GM12878 (cell line): ENCODE measurements around the gene SOX9.
"Not testable (repeated sequence)": the region's sequence is repeated elsewhere in the genome, so short reads cannot be mapped to it uniquely, and the experiment has no call there.

ENCODE experiments used
- CEBPB ChIP-seq, 2 experiments: fragments of 150-350 bp in 1 of 2; IDR thresholded peaks; 2 replicates each; pipeline ENCODE4 v1.6.1; 2012 to 2014; ENCODE audit warnings: low read depth in 2 of 2, low read length in 2 of 2, borderline replicate concordance in 1 of 2, inconsistent platforms in 1 of 2
- MTA3 ChIP-seq: IDR thresholded peaks from 2 replicates; pipeline ENCODE4 v1.6.1; 2012; ENCODE audit warnings: low read length, inconsistent platforms, borderline replicate concordance
- NFYA ChIP-seq: IDR thresholded peaks from 2 replicates; pipeline ENCODE4 v1.6.1; 2011; ENCODE audit warnings: low read depth, mild to moderate bottlenecking, low read length, improper control_type of control experiment, borderline replicate concordance
- NRF1 ChIP-seq: conservative IDR thresholded peaks from 2 replicates; pipeline ENCODE4 v1.6.1; 2011; ENCODE audit warnings: mild to moderate bottlenecking, low read depth, low read length, improper control_type of control experiment
- PAX5 ChIP-seq: IDR thresholded peaks from 2 replicates; pipeline ENCODE4 v1.6.1; 2011; ENCODE audit warnings: low read depth, low read length, borderline replicate concordance
- TAF1 ChIP-seq: IDR thresholded peaks from 2 replicates; pipeline ENCODE4 v1.6.1; 2011; ENCODE audit warnings: mild to moderate bottlenecking, low read depth, low read length, borderline replicate concordance
- YY1 ChIP-seq: IDR thresholded peaks from 2 replicates; pipeline ENCODE4 v1.6.1; 2011; ENCODE audit warnings: low read depth, mild to moderate bottlenecking, low read length
- TF ChIP-seq, protein P1 (sequence below), 3 experiments: IDR thresholded peaks in 2 of 3; conservative IDR thresholded peaks in 1 of 3; 2 replicates each; pipeline ENCODE4 v1.5.1; 2011; ENCODE audit warnings: low read depth in 3 of 3, low read length in 3 of 3, mild to moderate bottlenecking in 3 of 3, control low read depth in 2 of 3, moderate library complexity in 2 of 3, inconsistent platforms in 1 of 3, mixed read lengths in 1 of 3; ENCODE audit not compliant: control insufficient read depth in 2 of 3, insufficient read depth in 1 of 3; ENCODE audit errors: extremely low read depth in 1 of 3

DNA sequence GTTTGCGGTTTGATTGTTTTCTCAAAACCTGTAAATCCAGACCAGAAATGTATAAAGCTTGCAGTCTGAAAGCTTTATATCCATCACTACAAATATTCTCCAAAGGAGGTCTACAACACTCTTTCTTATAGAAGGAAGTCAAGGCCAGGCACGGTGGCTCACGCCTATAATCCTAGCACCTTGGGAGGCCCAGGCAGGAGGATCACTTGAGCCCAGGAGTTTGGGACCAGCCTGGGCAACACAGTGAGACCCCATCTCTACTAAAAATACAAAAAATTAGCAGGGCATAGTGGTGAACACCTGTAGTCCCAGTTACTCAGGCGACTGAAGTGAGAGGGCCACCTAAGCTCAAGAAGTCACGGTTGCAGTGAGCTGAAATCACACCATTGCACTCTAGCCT lies 8.9 kb upstream of the SOX9 start:
- TF ChIP-seq PAX5; NRF1; MTA3; TAF1; NFYA; CEBPB (IDR thresholded peaks at IDR 0.05; ENCODE audit: borderline replicate concordance in 1 of 2, low read depth in 2 of 2, low read length in 2 of 2); YY1: not testable (repeated sequence)
- TF ChIP-seq, protein P1, sequence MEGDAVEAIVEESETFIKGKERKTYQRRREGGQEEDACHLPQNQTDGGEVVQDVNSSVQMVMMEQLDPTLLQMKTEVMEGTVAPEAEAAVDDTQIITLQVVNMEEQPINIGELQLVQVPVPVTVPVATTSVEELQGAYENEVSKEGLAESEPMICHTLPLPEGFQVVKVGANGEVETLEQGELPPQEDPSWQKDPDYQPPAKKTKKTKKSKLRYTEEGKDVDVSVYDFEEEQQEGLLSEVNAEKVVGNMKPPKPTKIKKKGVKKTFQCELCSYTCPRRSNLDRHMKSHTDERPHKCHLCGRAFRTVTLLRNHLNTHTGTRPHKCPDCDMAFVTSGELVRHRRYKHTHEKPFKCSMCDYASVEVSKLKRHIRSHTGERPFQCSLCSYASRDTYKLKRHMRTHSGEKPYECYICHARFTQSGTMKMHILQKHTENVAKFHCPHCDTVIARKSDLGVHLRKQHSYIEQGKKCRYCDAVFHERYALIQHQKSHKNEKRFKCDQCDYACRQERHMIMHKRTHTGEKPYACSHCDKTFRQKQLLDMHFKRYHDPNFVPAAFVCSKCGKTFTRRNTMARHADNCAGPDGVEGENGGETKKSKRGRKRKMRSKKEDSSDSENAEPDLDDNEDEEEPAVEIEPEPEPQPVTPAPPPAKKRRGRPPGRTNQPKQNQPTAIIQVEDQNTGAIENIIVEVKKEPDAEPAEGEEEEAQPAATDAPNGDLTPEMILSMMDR (IDR thresholded peaks at IDR 0.05 in 2 of 3, conservative IDR thresholded peaks at IDR 0.05 in 1 of 3; ENCODE audit: control insufficient read depth in 2 of 3, extremely low read depth in 1 of 3, insufficient read depth in 1 of 3, low read depth in 3 of 3, low read length in 3 of 3): not testable (repeated sequence)
